ENCODE measurements around the gene ARPP21.

Gene ARPP21

DNA sequence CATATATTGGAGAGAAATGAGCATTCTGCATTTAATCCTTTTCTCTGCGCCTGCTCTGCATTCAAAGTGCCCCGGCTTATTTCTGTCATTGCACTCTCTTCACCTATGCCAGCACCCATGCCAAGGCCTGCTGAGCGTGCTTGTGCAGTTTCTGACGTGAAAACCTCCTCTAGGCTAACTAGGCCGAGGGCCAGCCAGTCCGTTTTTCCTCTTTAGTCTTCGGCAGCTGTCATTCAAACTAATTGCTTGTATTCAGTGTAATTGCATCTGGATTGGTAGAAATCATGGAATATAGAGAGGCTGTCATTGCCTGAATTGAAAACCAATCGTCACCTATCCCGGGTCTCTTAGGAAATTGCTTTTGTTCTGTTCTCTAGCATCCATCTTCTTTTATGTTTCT, 94.0 kb downstream of the ARPP21 start:
- Histone ChIP-seq H3K27me3 (ENCODE audit: insufficient read depth, low read length, poor library complexity, severe bottlenecking) (no peaks in the 10 kb centered on the region), H3K79me2 (ENCODE audit: insufficient read depth, low read length) (no peaks in the 10 kb centered on the region), H2AFZ (ENCODE audit: low read length) (no peak overlapping the region), H3K9ac (ENCODE audit: low read depth, low read length, poor library complexity, severe bottlenecking) (no peak overlapping the region), H3K4me2 (ENCODE audit: low read depth, low read length, poor library complexity, severe bottlenecking) (no peak overlapping the region), H3K36me3 (ENCODE audit: insufficient read depth, low read length) (no peaks in the 10 kb centered on the region), H4K20me1 (ENCODE audit: insufficient read depth, low read length, poor library complexity, severe bottlenecking) (no peaks in the 10 kb centered on the region), H3K4me3 (ENCODE audit: low read length, poor library complexity, severe bottlenecking) (no peak overlapping the region), H3K9me3 (ENCODE audit: insufficient read depth, low read depth, low read length) (no peaks in the 10 kb centered on the region), H3F3A (ENCODE audit: low read depth) (no peaks in the 10 kb centered on the region), H3K9me2 (replicated peaks; ENCODE audit: low read depth, low read length) (no peaks in the 10 kb centered on the region), H3K4me1 (ENCODE audit: insufficient read depth, low read length, poor library complexity, severe bottlenecking) (no peaks in the 10 kb centered on the region)
- TF ChIP-seq, protein P1, sequence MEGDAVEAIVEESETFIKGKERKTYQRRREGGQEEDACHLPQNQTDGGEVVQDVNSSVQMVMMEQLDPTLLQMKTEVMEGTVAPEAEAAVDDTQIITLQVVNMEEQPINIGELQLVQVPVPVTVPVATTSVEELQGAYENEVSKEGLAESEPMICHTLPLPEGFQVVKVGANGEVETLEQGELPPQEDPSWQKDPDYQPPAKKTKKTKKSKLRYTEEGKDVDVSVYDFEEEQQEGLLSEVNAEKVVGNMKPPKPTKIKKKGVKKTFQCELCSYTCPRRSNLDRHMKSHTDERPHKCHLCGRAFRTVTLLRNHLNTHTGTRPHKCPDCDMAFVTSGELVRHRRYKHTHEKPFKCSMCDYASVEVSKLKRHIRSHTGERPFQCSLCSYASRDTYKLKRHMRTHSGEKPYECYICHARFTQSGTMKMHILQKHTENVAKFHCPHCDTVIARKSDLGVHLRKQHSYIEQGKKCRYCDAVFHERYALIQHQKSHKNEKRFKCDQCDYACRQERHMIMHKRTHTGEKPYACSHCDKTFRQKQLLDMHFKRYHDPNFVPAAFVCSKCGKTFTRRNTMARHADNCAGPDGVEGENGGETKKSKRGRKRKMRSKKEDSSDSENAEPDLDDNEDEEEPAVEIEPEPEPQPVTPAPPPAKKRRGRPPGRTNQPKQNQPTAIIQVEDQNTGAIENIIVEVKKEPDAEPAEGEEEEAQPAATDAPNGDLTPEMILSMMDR (conservative IDR thresholded peaks at IDR 0.05; ENCODE audit: low read length), result no peak
- TF ChIP-seq EZH2phosphoT487 (IDR thresholded peaks at IDR 0.05; ENCODE audit: borderline replicate concordance), result no peak

DNA sequence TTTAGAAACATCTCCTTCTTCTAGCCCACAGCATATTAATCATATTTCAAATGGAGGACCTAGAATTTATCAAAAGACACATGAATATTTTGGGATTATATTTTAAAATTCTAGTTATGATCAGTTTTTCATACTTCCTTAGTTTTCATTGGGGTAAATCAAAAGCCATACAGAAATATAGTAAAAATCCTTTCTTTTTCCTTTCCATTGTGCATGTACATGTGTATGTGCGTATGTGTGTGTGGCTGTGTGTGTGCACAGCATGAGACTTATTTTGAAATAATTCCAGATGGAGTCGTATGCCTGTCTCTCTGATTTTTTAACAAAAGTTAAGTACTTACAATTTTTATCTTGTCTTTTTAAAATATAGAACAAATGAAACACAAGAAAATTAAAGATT, 94.5 kb downstream of the ARPP21 start:
- no peaks in the 10 kb centered on the region for H3F3A ChIP-seq (ENCODE audit: low read depth)
- H3K36me3 ChIP-seq (ENCODE audit: insufficient read depth, low read length), result no peaks in the 10 kb centered on the region
- H3K9me2 ChIP-seq (replicated peaks; ENCODE audit: low read depth, low read length), result no peaks in the 10 kb centered on the region
- no peak overlapping the region for H3K4me2 ChIP-seq (ENCODE audit: low read depth, low read length, poor library complexity, severe bottlenecking)
- no peaks in the 10 kb centered on the region for H3K9me3 ChIP-seq (ENCODE audit: insufficient read depth, low read depth, low read length)
- H4K20me1 ChIP-seq (ENCODE audit: insufficient read depth, low read length, poor library complexity, severe bottlenecking), result no peaks in the 10 kb centered on the region
- TF ChIP-seq EZH2phosphoT487 (IDR thresholded peaks at IDR 0.05; ENCODE audit: borderline replicate concordance), result no peak
- no peaks in the 10 kb centered on the region for H3K4me1 ChIP-seq (ENCODE audit: insufficient read depth, low read length, poor library complexity, severe bottlenecking)
- H3K4me3 ChIP-seq (ENCODE audit: low read length, poor library complexity, severe bottlenecking), result no peak overlapping the region
- H3K79me2 ChIP-seq (ENCODE audit: insufficient read depth, low read length), result no peaks in the 10 kb centered on the region
- H3K9ac ChIP-seq (ENCODE audit: low read depth, low read length, poor library complexity, severe bottlenecking), result no peak overlapping the region
- no peaks in the 10 kb centered on the region for H3K27me3 ChIP-seq (ENCODE audit: insufficient read depth, low read length, poor library complexity, severe bottlenecking)
- no peak overlapping the region for H2AFZ ChIP-seq (ENCODE audit: low read length)

DNA sequence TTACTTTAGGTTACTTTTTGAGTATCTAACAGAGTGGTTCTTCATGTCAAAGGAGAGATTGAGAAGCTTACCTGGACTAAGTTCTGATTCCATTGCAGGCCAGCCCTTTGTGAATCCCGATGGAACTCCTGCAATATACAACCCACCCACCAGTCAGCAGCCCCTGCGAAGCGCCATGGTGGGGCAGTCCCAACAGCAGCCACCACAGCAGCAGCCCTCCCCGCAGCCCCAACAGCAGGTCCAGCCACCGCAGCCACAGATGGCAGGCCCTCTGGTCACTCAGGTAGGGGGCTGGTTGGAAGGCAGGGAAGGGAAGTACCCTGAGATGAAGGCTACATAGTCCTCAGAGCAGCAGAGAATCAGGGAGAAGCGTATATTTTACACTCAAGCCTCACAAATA, 97.8 kb downstream of the ARPP21 start:
- H3F3A ChIP-seq (ENCODE audit: low read depth), result no peaks in the 10 kb centered on the region
- H3K9me3 ChIP-seq (ENCODE audit: insufficient read depth, low read depth, low read length), result no peaks in the 10 kb centered on the region
- no peaks in the 10 kb centered on the region for H3K27me3 ChIP-seq (ENCODE audit: insufficient read depth, low read length, poor library complexity, severe bottlenecking)
- H3K9ac ChIP-seq (ENCODE audit: low read depth, low read length, poor library complexity, severe bottlenecking), result no peak overlapping the region
- no peak overlapping the region for H3K4me2 ChIP-seq (ENCODE audit: low read depth, low read length, poor library complexity, severe bottlenecking)
- no peaks in the 10 kb centered on the region for H3K9me2 ChIP-seq (replicated peaks; ENCODE audit: low read depth, low read length)
- H3K79me2 ChIP-seq (ENCODE audit: insufficient read depth, low read length), result no peaks in the 10 kb centered on the region
- H3K4me3 ChIP-seq (ENCODE audit: low read length, poor library complexity, severe bottlenecking), result no peak overlapping the region
- TF ChIP-seq EZH2phosphoT487 (IDR thresholded peaks at IDR 0.05; ENCODE audit: borderline replicate concordance), result no peak
- TF ChIP-seq, protein P1 (conservative IDR thresholded peaks at IDR 0.05; ENCODE audit: low read length), result no peak
- no peaks in the 10 kb centered on the region for H3K36me3 ChIP-seq (ENCODE audit: insufficient read depth, low read length)
- H4K20me1 ChIP-seq (ENCODE audit: insufficient read depth, low read length, poor library complexity, severe bottlenecking), result no peaks in the 10 kb centered on the region
- H3K4me1 ChIP-seq (ENCODE audit: insufficient read depth, low read length, poor library complexity, severe bottlenecking), result peaks cover 11% of the 10 kb centered on the region
- no peak overlapping the region for H2AFZ ChIP-seq (ENCODE audit: low read length)

DNA sequence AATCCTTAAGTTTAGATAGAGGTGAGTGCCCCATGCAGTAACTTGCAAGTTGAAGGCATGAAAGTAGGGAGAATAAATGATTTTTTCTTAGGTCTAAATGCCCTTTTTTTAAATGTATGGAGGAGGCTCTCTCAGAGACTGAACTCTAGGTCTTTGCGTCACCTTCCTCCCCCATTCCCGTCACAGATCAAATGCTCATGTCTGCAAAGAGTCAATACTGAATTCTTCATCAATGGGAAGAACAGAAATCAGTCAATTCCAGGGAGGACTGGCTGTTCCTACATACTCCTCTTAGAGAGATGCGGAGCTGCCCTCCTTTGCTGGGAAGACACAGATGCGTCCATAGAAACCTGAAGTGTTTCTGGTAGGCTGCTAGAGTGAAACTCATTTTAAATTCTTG, 98.2 kb downstream of the ARPP21 start:
- no peak for TF ChIP-seq EZH2phosphoT487 (IDR thresholded peaks at IDR 0.05; ENCODE audit: borderline replicate concordance)
- TF ChIP-seq, protein P1 (conservative IDR thresholded peaks at IDR 0.05; ENCODE audit: low read length), result no peak
- no peaks in the 10 kb centered on the region for H3K27me3 ChIP-seq (ENCODE audit: insufficient read depth, low read length, poor library complexity, severe bottlenecking)
- no peak overlapping the region for H3K9ac ChIP-seq (ENCODE audit: low read depth, low read length, poor library complexity, severe bottlenecking)
- no peaks in the 10 kb centered on the region for H3K79me2 ChIP-seq (ENCODE audit: insufficient read depth, low read length)
- no peak overlapping the region for H3K4me2 ChIP-seq (ENCODE audit: low read depth, low read length, poor library complexity, severe bottlenecking)
- H4K20me1 ChIP-seq (ENCODE audit: insufficient read depth, low read length, poor library complexity, severe bottlenecking), result no peaks in the 10 kb centered on the region
- no peaks in the 10 kb centered on the region for H3K9me3 ChIP-seq (ENCODE audit: insufficient read depth, low read depth, low read length)
- no peaks in the 10 kb centered on the region for H3F3A ChIP-seq (ENCODE audit: low read depth)
- H3K4me1 ChIP-seq (ENCODE audit: insufficient read depth, low read length, poor library complexity, severe bottlenecking), result peaks cover 11% of the 10 kb centered on the region
- H2AFZ ChIP-seq (ENCODE audit: low read length), result no peak overlapping the region
- H3K4me3 ChIP-seq (ENCODE audit: low read length, poor library complexity, severe bottlenecking), result no peak overlapping the region
- no peaks in the 10 kb centered on the region for H3K9me2 ChIP-seq (replicated peaks; ENCODE audit: low read depth, low read length)
- no peaks in the 10 kb centered on the region for H3K36me3 ChIP-seq (ENCODE audit: insufficient read depth, low read length)

All from Loucy (cell line).